PC-3 (cell line): ENCODE measurements around the gene BAIAP3.

Source experiments
- CTCF ChIP-seq: fragments of 300-600 bp; sonication (generic); conservative IDR thresholded peaks from 2 replicates; pipeline ENCODE4 v1.5.1; 2017; ENCODE audit warnings: antibody characterized with exemption, low read depth, mild to moderate bottlenecking, low read length
- EZH2 ChIP-seq: fragments of 300-600 bp; sonication (generic); IDR thresholded peaks from one replicate; pipeline ENCODE4 v1.6.1; 2017; ENCODE audit warnings: antibody characterized with exemption, mild to moderate bottlenecking, low read length; ENCODE audit not compliant: unreplicated experiment

- TF ChIP-seq CTCF (no peak), EZH2 (no peak)
Measured at GRCh38 chr16:1293921-1294656, 39.4 kb upstream of the BAIAP3 start.
